Natural killer cell (primary cell): ENCODE data around the gene BCAS3. TPM values are rescaled to one million over a fixed set of nuclear protein-coding genes. Genes with fewer than 3 reads are reported as not detected.
"Not testable (repeated sequence)": the region's sequence is repeated elsewhere in the genome, so short reads cannot be mapped to it uniquely, and the experiment has no call there.

Experiments
- ATAC-seq, 3 donors: fragments of 150-1000 bp in 2 of 3; fragments of 200-7000 bp in 1 of 3; cut with Tn5 transposase; 1 replicate in 1 of 3; 2 replicates in 2 of 3; pipeline ENCODE4 v1.10.0; 2021; ENCODE audit warnings: mild to moderate bottlenecking in 2 of 3, moderate library complexity in 2 of 3
- DNase-seq, 2 donors: peaks; one replicate each; pipeline versions ENCODE4 v3.0.0 to v3.0.0-alpha.2; 2013 to 2021; ENCODE audit warnings: mixed read lengths in 1 of 2
- H3K27ac ChIP-seq: one replicate; pipeline ENCODE4 v1.5.1; 2013; ENCODE audit warnings: mild to moderate bottlenecking, low read length
- H3K27me3 ChIP-seq: one replicate; pipeline ENCODE4 v1.6.1; 2013; ENCODE audit warnings: low read length; ENCODE audit not compliant: control insufficient read depth, insufficient read depth
- H3K36me3 ChIP-seq: one replicate; pipeline ENCODE4 v1.6.1; 2013; ENCODE audit warnings: low read length; ENCODE audit not compliant: control insufficient read depth, insufficient read depth
- H3K4me1 ChIP-seq: one replicate; pipeline ENCODE4 v1.6.1; 2013; ENCODE audit warnings: low read length; ENCODE audit not compliant: control insufficient read depth, insufficient read depth
- H3K4me3 ChIP-seq: one replicate; pipeline ENCODE4 v1.5.1; 2013; ENCODE audit warnings: low read length
- H3K9me3 ChIP-seq: one replicate; pipeline ENCODE4 v1.6.1; 2013; ENCODE audit warnings: low read length; ENCODE audit not compliant: control insufficient read depth, insufficient read depth
- H3K27ac Mint-ChIP-seq, 2 donors: one replicate each; pipeline ENCODE4 v1.8.0; 2022; ENCODE audit warnings: mild to moderate bottlenecking in 2 of 2, mixed read lengths in 2 of 2, moderate library complexity in 1 of 2
- H3K27me3 Mint-ChIP-seq, 2 donors: one replicate each; pipeline ENCODE4 v1.8.0; 2022; ENCODE audit warnings: low read depth in 2 of 2, mixed read lengths in 2 of 2
- H3K36me3 Mint-ChIP-seq: one replicate; pipeline ENCODE4 v1.8.0; 2022; ENCODE audit warnings: mixed read lengths
- H3K4me1 Mint-ChIP-seq, 2 donors: one replicate each; pipeline ENCODE4 v1.8.0; 2022; ENCODE audit warnings: mixed read lengths in 2 of 2
- H3K4me3 Mint-ChIP-seq: one replicate; pipeline ENCODE4 v1.8.0; 2022; ENCODE audit warnings: mild to moderate bottlenecking, moderate library complexity, mixed read lengths
- H3K9me3 Mint-ChIP-seq, 2 donors: one replicate each; pipeline ENCODE4 v1.8.0; 2022; ENCODE audit warnings: mixed read lengths in 2 of 2
- CTCF ChIP-seq: fragments of 200-600 bp; IDR thresholded peaks from one replicate; pipeline ENCODE4 v1.8.0; 2022; ENCODE audit warnings: antibody characterized with exemption
- WGBS: methylation state at CpG from one replicate; pipeline ENCODE4 v1.1.7; 2013; ENCODE audit warnings: missing lambda C conversion rate; ENCODE audit not compliant: insufficient coverage; 5-methylcytosine and 5-hydroxymethylcytosine counted together
- intact Hi-C: fragments of 100-400 bp; cut with micrococcal nuclease; formaldehyde crosslinking; loops from one replicate; pipeline ENCODE4 v1.14.2; 2022
- total RNA-seq, 4 donors: library from RNA; stranded (reverse); fragments of 120-200 nt in 1 of 4; gene quantifications; one replicate each; pipeline versions ENCODE4 v1.2.3 to v1.2.4, GENCODE V29; 2013 to 2022

Gene BCAS3
- total RNA-seq, 3 donors from 2014 or later (not counting 1 experiment from before 2014, with no cell fraction given), result 60.5 to 87.8 (median 72.0) TPM

GRCh38 chr17:60863892-60864707 is 186.4 kb downstream of the BCAS3 start:
- Histone ChIP-seq H3K9me3 (no peaks in the 10 kb centered on the region), H3K27ac (no peak overlapping the region), H3K36me3 (peaks cover under 1% of the 10 kb centered on the region), H3K4me3 (no peak overlapping the region), H3K27me3 (no peaks in the 10 kb centered on the region), H3K4me1 (no peaks in the 10 kb centered on the region)
- no peak for TF ChIP-seq CTCF
- intact Hi-C loops, result no loop called here
- DNase-seq (no peak), ATAC-seq (peak in 1 of 3 donors; percentile 36)
- Mint-ChIP-seq H3K4me3 (no peak overlapping the region), H3K36me3 (no peaks in the 10 kb centered on the region), H3K4me1 (peaks cover 19 to 25% of the 10 kb centered on the region in 2 donors), H3K27me3 (no peaks in the 10 kb centered on the region), H3K9me3 (no peaks in the 10 kb centered on the region), H3K27ac (peak overlapping the region in 1 of 2 donors; percentile 2)
- WGBS, result 14% methylated on average over 1 of the region's 4 CpGs

- no peak overlapping the region for H3K27ac ChIP-seq
- ATAC-seq, result no peak
Measured at GRCh38 chr17:60864708-60865005, 187.0 kb downstream of the BCAS3 start.

DNA sequence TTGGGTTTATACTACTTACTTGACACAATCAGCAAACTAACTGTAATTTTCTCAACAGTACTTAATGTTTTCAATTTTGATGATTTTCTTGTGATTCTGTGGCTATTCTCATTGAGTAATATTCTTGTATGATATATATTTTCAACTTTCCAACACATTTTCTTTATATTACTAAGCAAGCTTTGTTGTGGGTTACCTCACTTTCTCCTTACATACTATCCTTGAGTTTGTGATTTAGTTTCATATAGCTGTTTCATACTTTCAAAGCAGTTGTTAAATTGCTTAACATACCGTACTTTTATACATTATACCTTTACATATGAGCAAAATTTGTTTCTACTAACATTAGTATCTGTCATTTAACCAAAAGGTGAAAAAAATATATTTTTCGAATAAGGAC is 197.1 kb downstream of the BCAS3 start:
- H3K27ac Mint-ChIP-seq, result no peak overlapping the region
- H3K4me1 Mint-ChIP-seq, result no peaks in the 10 kb centered on the region
- no peak for TF ChIP-seq CTCF
- no peak for DNase-seq
- no peaks in the 10 kb centered on the region for H3K9me3 ChIP-seq
- no peaks in the 10 kb centered on the region for H3K27me3 Mint-ChIP-seq
- H3K4me3 Mint-ChIP-seq, result no peak overlapping the region
- no CpG with 5 or more reads among the region's 2 CpGs for WGBS
- H3K36me3 Mint-ChIP-seq, result no peaks in the 10 kb centered on the region
- H3K4me1 ChIP-seq, result no peaks in the 10 kb centered on the region
- no peak overlapping the region for H3K27ac ChIP-seq
- no peaks in the 10 kb centered on the region for H3K27me3 ChIP-seq
- ATAC-seq, result no peak
- intact Hi-C loops, result no loop called here
- no peak overlapping the region for H3K4me3 ChIP-seq
- no peaks in the 10 kb centered on the region for H3K36me3 ChIP-seq
- no peaks in the 10 kb centered on the region for H3K9me3 Mint-ChIP-seq

More at GRCh38 chr17:60864708-60865005, 187.0 kb downstream of the BCAS3 start:
- H3K36me3 ChIP-seq, result peaks cover 2% of the 10 kb centered on the region
- no peak for DNase-seq
- Mint-ChIP-seq H3K27me3 (no peaks in the 10 kb centered on the region), H3K36me3 (no peaks in the 10 kb centered on the region), H3K4me1 (peaks cover 19 to 25% of the 10 kb centered on the region in 2 donors), H3K4me3 (no peak overlapping the region), H3K27ac (peak overlapping the region in 1 of 2 donors; percentile 2), H3K9me3 (no peaks in the 10 kb centered on the region)
- intact Hi-C loops, result no loop called here
- no peaks in the 10 kb centered on the region for H3K9me3 ChIP-seq
- no peak for TF ChIP-seq CTCF
- H3K4me3 ChIP-seq, result no peak overlapping the region
- no peaks in the 10 kb centered on the region for H3K4me1 ChIP-seq
- WGBS, result 40% methylated on average over 1 of the region's 2 CpGs
- H3K27me3 ChIP-seq, result no peaks in the 10 kb centered on the region

DNA sequence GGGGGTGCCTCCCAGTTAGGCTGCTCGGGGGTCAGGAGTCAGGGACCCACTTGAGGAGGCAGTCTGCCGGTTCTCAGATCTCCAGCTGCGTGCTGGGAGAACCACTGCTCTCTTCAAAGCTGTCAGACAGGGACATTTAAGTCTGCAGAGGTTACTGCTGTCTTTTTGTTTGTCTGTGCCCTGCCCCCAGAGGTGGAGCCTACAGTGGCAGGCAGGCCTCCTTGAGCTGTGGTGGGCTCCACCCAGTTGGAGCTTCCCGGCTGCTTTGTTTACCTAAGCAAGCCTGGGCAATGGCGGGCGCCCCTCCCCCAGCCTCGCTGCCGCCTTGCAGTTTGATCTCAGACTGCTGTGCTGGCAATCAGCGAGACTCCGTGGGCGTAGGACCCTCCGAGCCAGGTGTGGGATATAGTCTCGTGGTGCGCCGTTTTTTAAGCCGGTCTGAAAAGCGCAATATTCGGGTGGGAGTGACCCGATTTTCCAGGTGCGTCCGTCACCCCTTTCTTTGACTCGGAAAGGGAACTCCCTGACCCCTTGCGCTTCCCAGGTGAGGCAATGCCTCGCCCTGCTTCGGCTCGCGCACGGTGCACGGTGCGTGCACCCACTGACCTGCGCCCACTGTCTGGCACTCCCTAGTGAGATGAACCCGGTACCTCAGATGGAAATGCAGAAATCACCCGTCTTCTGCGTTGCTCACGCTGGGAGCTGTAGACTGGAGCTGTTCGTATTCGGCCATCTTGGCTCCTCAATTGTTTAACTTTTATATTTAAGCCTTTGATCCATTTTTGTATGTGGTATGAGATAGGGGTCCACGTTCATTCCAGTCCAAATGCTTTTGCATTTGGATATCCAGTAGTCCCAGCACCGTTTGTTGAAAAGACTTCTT is 209.3 kb downstream of the BCAS3 start:
- H3K27me3 ChIP-seq, H3K36me3 Mint-ChIP-seq, H3K27ac ChIP-seq, intact Hi-C loops, DNase-seq, H3K36me3 ChIP-seq, H3K4me1 Mint-ChIP-seq, H3K4me1 ChIP-seq, H3K4me3 ChIP-seq, ATAC-seq, H3K27me3 Mint-ChIP-seq, H3K9me3 Mint-ChIP-seq, H3K9me3 ChIP-seq: not testable (repeated sequence)
- 98% methylated on average over 18 of the region's 39 CpGs for WGBS
- peak overlapping the region; percentile 78 for H3K4me3 Mint-ChIP-seq
- H3K27ac Mint-ChIP-seq, result peak overlapping the region in 1 of 2 donors; percentile 23
